HTERT RPE-1 (cell line): ENCODE data around the gene TAF11L6.
"Not testable (repeated sequence)": the region's sequence is repeated elsewhere in the genome, so short reads cannot be mapped to it uniquely, and the experiment has no call there.

Source experiments
- in situ Hi-C: fragments of 300-500 bp; cut with MboI; formaldehyde crosslinking; loops from 4 replicates; pipeline ENCODE4 v1.14.3; 2020; ENCODE audit warnings: low sequenced_read_pairs

TAF11L6 gene

GRCh38 chr5:17528369-17528768 is at the start of gene TAF11L6:
TSS of gene TAF11L6 (plus strand) at chr5:17528669.
- in situ Hi-C loops: not testable (repeated sequence)

- in situ Hi-C loops: no loop called here
These were observed 47.1 kb upstream of the TAF11L6 start for GRCh38 chr5:17481378-17481777.

GRCh38 chr5:17482790-17483189 is 45.7 kb upstream of the TAF11L6 start:
- in situ Hi-C loops: no loop called here

GRCh38 chr5:17486464-17487173 is 41.9 kb upstream of the TAF11L6 start:
- in situ Hi-C loops: not testable (repeated sequence)

- in situ Hi-C loops: no loop called here
These were observed 41.3 kb upstream of the TAF11L6 start for GRCh38 chr5:17487174-17487512.

- in situ Hi-C loops: not testable (repeated sequence)
These were observed 37.2 kb upstream of the TAF11L6 start for GRCh38 chr5:17491257-17491656.

- in situ Hi-C loops: no loop called here
These were observed 35.7 kb upstream of the TAF11L6 start for GRCh38 chr5:17492770-17493169.

- in situ Hi-C loops: no loop called here
These were observed 31.0 kb upstream of the TAF11L6 start for GRCh38 chr5:17497446-17497845.

GRCh38 chr5:17497931-17498330 is 30.5 kb upstream of the TAF11L6 start, which contains the start of gene TAF11L2:
TSS of gene TAF11L2 (plus strand) at chr5:17498231.
- in situ Hi-C loops: not testable (repeated sequence)

- in situ Hi-C loops: no loop called here
These were observed 16.6 kb upstream of the TAF11L6 start for GRCh38 chr5:17511775-17512325.

GRCh38 chr5:17517526-17517925 is 10.9 kb upstream of the TAF11L6 start:
- in situ Hi-C loops: not testable (repeated sequence)

GRCh38 chr5:17518067-17518466 is 10.4 kb upstream of the TAF11L6 start, which contains the start of gene TAF11L3:
TSS of gene TAF11L3 (plus strand) at chr5:17518367.
- in situ Hi-C loops: not testable (repeated sequence)

GRCh38 chr5:17519508-17519907 is 9.0 kb upstream of the TAF11L6 start:
- in situ Hi-C loops: not testable (repeated sequence)

- in situ Hi-C loops: not testable (repeated sequence)
These were observed 7.0 kb upstream of the TAF11L6 start, which contains the start of gene TAF11L4 for GRCh38 chr5:17521501-17521900. TSS of gene TAF11L4 (plus strand) at chr5:17521801.

- in situ Hi-C loops: not testable (repeated sequence)
These were observed 3.5 kb upstream of the TAF11L6 start, which contains the start of gene TAF11L5 for GRCh38 chr5:17524935-17525334. TSS of gene TAF11L5 (plus strand) at chr5:17525235.

GRCh38 chr5:17526504-17526903 is 2.0 kb upstream of the TAF11L6 start:
- in situ Hi-C loops: not testable (repeated sequence)
